HEK293 (cell line): ENCODE data around the gene TUBGCP6.

ENCODE experiments used
- CTCF ChIA-PET: fragments of 350-600 bp; formaldehyde crosslinking; extraction: SDS; loops from one replicate; lab custom pipeline; 2021; ENCODE audit warnings: antibody characterized with exemption; lab: Yijun Ruan, JAX
- POLR2A ChIA-PET: fragments of 300-600 bp; formaldehyde crosslinking; extraction: SDS; loops from one replicate; lab custom pipeline; 2020; ENCODE audit warnings: antibody characterized with exemption, inconsistent platforms; lab: Yijun Ruan, JAX
- H3K27ac ChIP-seq: fragments of 200-500 bp; sonication (Bioruptor generic); 2 replicates; pipeline ENCODE4 v1.5.1; 2014; ENCODE audit warnings: low read depth, low read length, control low read depth, inconsistent platforms; ENCODE audit errors: extremely low read depth
- H3K36me3 ChIP-seq, 2 experiments: fragments of 200-500 bp in 1 of 2; sonication (Bioruptor generic) in 1 of 2; 1 replicate in 1 of 2; 2 replicates in 1 of 2; pipeline ENCODE4 v1.5.1; 2014 to 2017; ENCODE audit warnings: inconsistent platforms in 2 of 2, low read length in 2 of 2; ENCODE audit not compliant: control insufficient read depth in 2 of 2, insufficient read depth in 1 of 2
- H3K4me1 ChIP-seq: fragments of 200-500 bp; sonication (Bioruptor generic); 2 replicates; pipeline ENCODE4 v1.5.1; 2014; ENCODE audit warnings: mild to moderate bottlenecking, low read length, inconsistent platforms; ENCODE audit not compliant: control insufficient read depth, insufficient read depth
- H3K4me3 ChIP-seq: 2 replicates; pipeline ENCODE4 v1.5.1; 2011; ENCODE audit warnings: low read depth, mild to moderate bottlenecking, control low read depth, low read length, moderate library complexity
- H3K9me3 ChIP-seq: fragments of 200-500 bp; sonication (Bioruptor generic); 2 replicates; pipeline ENCODE4 v1.5.1; 2014; ENCODE audit warnings: low read depth, low read length, inconsistent platforms; ENCODE audit not compliant: control insufficient read depth, insufficient read depth
- FEZF1 ChIP-seq: fragments of 450-650 bp; formaldehyde crosslinking; IDR thresholded peaks from 2 replicates; pipeline ENCODE4 v1.5.1; 2016; ENCODE audit warnings: missing biosample characterization, missing genetic modification characterization
- HIC1 ChIP-seq: fragments of 450-650 bp; formaldehyde crosslinking; IDR thresholded peaks from 2 replicates; pipeline ENCODE4 v1.5.1; 2016; ENCODE audit warnings: missing biosample characterization, missing genetic modification characterization
- KLF1 ChIP-seq: fragments of 450-650 bp; formaldehyde crosslinking; IDR thresholded peaks from 2 replicates; pipeline ENCODE4 v1.5.1; 2016; ENCODE audit warnings: missing biosample characterization, missing genetic modification characterization
- KLF17 ChIP-seq: fragments of 450-650 bp; formaldehyde crosslinking; IDR thresholded peaks from 2 replicates; pipeline ENCODE4 v1.5.1; 2016; ENCODE audit warnings: missing biosample characterization, missing genetic modification characterization
- KLF8 ChIP-seq: fragments of 450-650 bp; formaldehyde crosslinking; IDR thresholded peaks from 2 replicates; pipeline ENCODE4 v1.5.1; 2016; ENCODE audit warnings: missing biosample characterization, missing genetic modification characterization
- ZFHX2 ChIP-seq: fragments of 450-650 bp; formaldehyde crosslinking; conservative IDR thresholded peaks from 2 replicates; pipeline ENCODE4 v1.5.1; 2016; ENCODE audit warnings: missing biosample characterization, missing genetic modification characterization
- ZNF140 ChIP-seq: fragments of 450-650 bp; formaldehyde crosslinking; IDR thresholded peaks from 2 replicates; pipeline ENCODE4 v1.5.1; 2016; ENCODE audit warnings: missing biosample characterization, missing genetic modification characterization
- ZNF214 ChIP-seq: fragments of 450-650 bp; formaldehyde crosslinking; IDR thresholded peaks from 2 replicates; pipeline ENCODE4 v1.5.1; 2017; ENCODE audit warnings: missing biosample characterization, mild to moderate bottlenecking, missing genetic modification characterization, borderline replicate concordance
- ZNF221 ChIP-seq: fragments of 450-650 bp; formaldehyde crosslinking; IDR thresholded peaks from 2 replicates; pipeline ENCODE4 v1.5.1; 2017; ENCODE audit warnings: missing biosample characterization, missing genetic modification characterization, borderline replicate concordance
- ZNF324 ChIP-seq: fragments of 450-650 bp; formaldehyde crosslinking; IDR thresholded peaks from 2 replicates; pipeline ENCODE4 v1.5.1; 2016; ENCODE audit warnings: missing biosample characterization, missing genetic modification characterization
- ZNF433 ChIP-seq: fragments of 450-650 bp; formaldehyde crosslinking; IDR thresholded peaks from 2 replicates; pipeline ENCODE4 v1.5.1; 2016; ENCODE audit warnings: missing biosample characterization, missing genetic modification characterization, low read depth
- ZNF660 ChIP-seq: fragments of 450-650 bp; IDR thresholded peaks from 2 replicates; pipeline ENCODE4 v1.5.1; 2018; ENCODE audit warnings: missing biosample characterization, mild to moderate bottlenecking, missing genetic modification characterization
- ZNF670 ChIP-seq: fragments of 450-650 bp; formaldehyde crosslinking; IDR thresholded peaks from 2 replicates; pipeline ENCODE4 v1.5.1; 2016; ENCODE audit warnings: missing biosample characterization, missing genetic modification characterization, low read depth
- ZNF701 ChIP-seq: fragments of 450-650 bp; formaldehyde crosslinking; IDR thresholded peaks from 2 replicates; pipeline ENCODE4 v1.5.1; 2016; ENCODE audit warnings: missing biosample characterization, missing genetic modification characterization
- ZNF785 ChIP-seq: fragments of 450-650 bp; formaldehyde crosslinking; IDR thresholded peaks from 2 replicates; pipeline ENCODE4 v1.5.1; 2016; ENCODE audit warnings: missing biosample characterization, missing genetic modification characterization
- TF ChIP-seq, protein P1 (sequence below): fragments of 450-650 bp; formaldehyde crosslinking; IDR thresholded peaks from 2 replicates; pipeline ENCODE4 v1.5.1; 2016; ENCODE audit warnings: missing biosample characterization, missing genetic modification characterization
- TF ChIP-seq, protein P2 (sequence below): fragments of 450-650 bp; formaldehyde crosslinking; IDR thresholded peaks from 2 replicates; pipeline ENCODE4 v1.5.1; 2016; ENCODE audit warnings: missing biosample characterization, missing genetic modification characterization, low read depth

TUBGCP6 gene

DNA sequence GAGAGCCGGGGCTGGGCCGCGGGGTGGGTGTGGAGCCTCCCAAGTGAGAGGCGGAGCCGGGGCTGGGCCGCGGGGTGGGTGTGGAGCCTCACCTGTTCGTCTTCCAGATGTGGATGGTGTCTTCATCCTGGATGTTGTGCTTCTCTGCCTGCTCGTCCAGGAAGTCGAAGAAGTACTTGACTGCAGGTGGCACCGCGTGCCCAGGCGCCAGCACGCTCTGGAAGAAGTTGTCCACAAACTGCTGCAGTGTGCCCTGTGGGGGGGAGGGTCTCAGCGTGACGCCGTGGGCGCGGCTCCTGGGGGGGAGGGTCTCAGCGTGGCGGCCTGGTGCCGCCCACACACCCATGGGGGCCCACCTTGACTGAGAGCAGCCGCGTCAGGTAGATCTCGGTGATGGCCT, 32.9 kb upstream of the TUBGCP6 start:
- ChIA-PET CTCF (no interaction called here), POLR2A (interaction anchor here (0.6 kb wide), 1 partner anchor 30 kb away, joined by 4 read pairs; the partner anchor contains the start of gene PLXNB2)
- H3K4me3 ChIP-seq, result no peak overlapping the region

DNA sequence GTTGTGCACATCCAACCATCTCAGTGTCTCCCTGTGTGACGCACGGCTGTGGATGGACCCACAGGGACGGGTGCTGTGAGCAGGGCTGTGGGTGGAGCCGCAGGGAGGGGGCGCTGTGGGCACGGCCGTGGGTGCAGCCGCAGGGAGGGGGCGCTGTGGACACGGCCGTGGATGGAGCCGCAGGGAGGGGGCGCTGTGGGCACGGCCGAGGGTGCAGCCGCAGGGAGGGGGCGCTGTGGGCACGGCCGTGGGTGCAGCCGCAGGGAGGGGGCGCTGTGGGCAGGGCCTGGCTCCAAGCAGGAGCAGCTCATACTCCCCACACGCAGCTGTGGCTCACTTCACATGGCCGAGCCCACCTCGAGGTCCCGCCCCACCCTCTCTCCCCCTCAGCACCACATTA, 31.3 kb upstream of the TUBGCP6 start:
- CTCF ChIA-PET, result interaction anchor here (0.6 to 6.3 kb wide), 20 partner anchors 14 to 345 kb away, joined by 3 to 42 read pairs (median 4); partner anchors contain the start of gene PLXNB2

More for the DNA sequence above, 32.9 kb upstream of the TUBGCP6 start:
- Histone ChIP-seq H3K9me3 (no peaks in the 10 kb centered on the region), H3K27ac (no peak overlapping the region), H3K4me1 (no peaks in the 10 kb centered on the region), H3K36me3 (peaks cover 0 to 84% of the 10 kb centered on the region in 2 experiments; a peak in 2 of 3 replicates)
- TF ChIP-seq ZNF214 (tag by site-specific recombination) (no peak), ZNF660 (tag by site-specific recombination) (no peak), ZNF785 (tag by site-specific recombination) (no peak), ZNF433 (tag by site-specific recombination) (no peak), ZNF140 (tag by site-specific recombination) (no peak), ZNF701 (no peak), HIC1 (tag by site-specific recombination) (peak; percentile 62), FEZF1 (tag by site-specific recombination) (no peak), ZNF670 (tag by site-specific recombination) (no peak), KLF8 (tag by site-specific recombination) (peak; percentile 48; the same call in 1 of the 2 replicates), KLF17 (tag by site-specific recombination) (0 out of 2 replicates have a peak, but pooled peaks have one; percentile 19), KLF1 (tag by site-specific recombination) (peak; percentile 85)
- TF ChIP-seq, protein P1, sequence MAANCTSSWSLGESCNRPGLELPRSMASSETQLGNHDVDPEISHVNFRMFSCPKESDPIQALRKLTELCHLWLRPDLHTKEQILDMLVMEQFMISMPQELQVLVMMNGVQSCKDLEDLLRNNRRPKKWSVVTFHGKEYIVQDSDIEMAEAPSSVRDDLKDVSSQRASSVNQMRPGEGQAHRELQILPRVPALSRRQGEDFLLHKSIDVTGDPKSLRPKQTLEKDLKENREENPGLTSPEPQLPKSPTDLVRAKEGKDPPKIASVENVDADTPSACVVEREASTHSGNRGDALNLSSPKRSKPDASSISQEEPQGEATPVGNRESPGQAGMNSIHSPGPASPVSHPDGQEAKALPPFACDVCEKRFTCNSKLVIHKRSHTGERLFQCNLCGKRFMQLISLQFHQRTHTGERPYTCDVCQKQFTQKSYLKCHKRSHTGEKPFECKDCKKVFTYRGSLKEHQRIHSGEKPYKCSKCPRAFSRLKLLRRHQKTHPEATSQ (tag by site-specific recombination), result no peak

More for the DNA sequence above, 31.3 kb upstream of the TUBGCP6 start:
- POLR2A ChIA-PET, result interaction anchor here (0.6 to 2.0 kb wide), 3 partner anchors 25 to 66 kb away, joined by 4 to 5 read pairs (median 5); no protein-coding TSS in a partner anchor
- Histone ChIP-seq H3K4me3 (no peak overlapping the region), H3K36me3 (peaks cover 0 to 68% of the 10 kb centered on the region in 2 experiments; a peak in 2 of 3 replicates), H3K27ac (no peak overlapping the region), H3K4me1 (peaks cover 6% of the 10 kb centered on the region), H3K9me3 (no peaks in the 10 kb centered on the region)
- TF ChIP-seq ZNF324 (tag by site-specific recombination) (no peak), ZNF221 (tag by site-specific recombination) (no peak), ZNF214 (tag by site-specific recombination) (no peak), ZFHX2 (tag by site-specific recombination) (no peak)
- TF ChIP-seq, protein P2, sequence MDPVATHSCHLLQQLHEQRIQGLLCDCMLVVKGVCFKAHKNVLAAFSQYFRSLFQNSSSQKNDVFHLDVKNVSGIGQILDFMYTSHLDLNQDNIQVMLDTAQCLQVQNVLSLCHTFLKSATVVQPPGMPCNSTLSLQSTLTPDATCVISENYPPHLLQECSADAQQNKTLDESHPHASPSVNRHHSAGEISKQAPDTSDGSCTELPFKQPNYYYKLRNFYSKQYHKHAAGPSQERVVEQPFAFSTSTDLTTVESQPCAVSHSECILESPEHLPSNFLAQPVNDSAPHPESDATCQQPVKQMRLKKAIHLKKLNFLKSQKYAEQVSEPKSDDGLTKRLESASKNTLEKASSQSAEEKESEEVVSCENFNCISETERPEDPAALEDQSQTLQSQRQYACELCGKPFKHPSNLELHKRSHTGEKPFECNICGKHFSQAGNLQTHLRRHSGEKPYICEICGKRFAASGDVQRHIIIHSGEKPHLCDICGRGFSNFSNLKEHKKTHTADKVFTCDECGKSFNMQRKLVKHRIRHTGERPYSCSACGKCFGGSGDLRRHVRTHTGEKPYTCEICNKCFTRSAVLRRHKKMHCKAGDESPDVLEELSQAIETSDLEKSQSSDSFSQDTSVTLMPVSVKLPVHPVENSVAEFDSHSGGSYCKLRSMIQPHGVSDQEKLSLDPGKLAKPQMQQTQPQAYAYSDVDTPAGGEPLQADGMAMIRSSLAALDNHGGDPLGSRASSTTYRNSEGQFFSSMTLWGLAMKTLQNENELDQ (tag by site-specific recombination), result no peak
